CD4-positive, alpha-beta T cell treated with Interleukin-15 for 4 hours (primary cell): ENCODE results near the gene PIP4P1.
"Not testable (repeated sequence)": the region's sequence is repeated elsewhere in the genome, so short reads cannot be mapped to it uniquely, and the experiment has no call there.

Experiments
- DNase-seq: peaks from one replicate; pipeline ENCODE4 v3.0.0-alpha.2; 2020; ENCODE audit warnings: low spot score

The PIP4P1 gene

DNA sequence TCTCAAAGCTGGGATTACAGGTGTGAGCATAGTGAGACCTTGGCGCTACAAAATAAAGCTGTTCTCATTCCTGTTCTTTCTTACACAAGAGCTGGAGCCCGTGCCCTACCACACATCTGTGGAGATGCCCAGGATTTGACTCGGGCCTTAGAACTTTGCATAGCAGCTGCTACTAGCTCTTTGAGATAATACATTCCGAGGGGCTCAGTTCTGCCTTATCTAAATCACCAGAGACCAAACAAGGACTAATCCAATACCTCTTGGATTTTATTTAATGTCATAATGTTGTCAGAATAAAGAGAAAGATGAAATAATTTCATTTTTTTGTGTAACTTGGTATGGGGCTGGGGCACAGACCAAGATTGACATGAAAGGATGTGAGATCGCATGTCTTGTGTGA, 15.5 kb upstream of the PIP4P1 start:
- DNase-seq = no peak

- DNase-seq = no peak
Measured at GRCh38 chr14:20472536-20473169, 11.4 kb upstream of the PIP4P1 start.

DNA sequence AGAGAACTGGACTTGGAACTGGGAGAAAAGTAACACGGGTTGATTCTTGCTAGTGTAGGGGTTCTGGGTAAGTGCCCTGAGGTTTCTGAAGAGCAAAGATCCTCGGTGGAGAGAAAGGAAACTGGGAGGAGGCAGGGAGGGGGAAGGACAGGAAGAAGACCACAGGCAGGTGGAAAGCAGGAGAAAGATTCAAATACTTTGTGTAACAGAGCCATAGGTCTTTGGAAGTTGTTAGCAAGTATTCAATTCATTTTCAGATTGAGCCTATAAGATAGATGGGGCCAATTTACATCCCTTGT, 9.3 kb upstream of the PIP4P1 start:
- no peak for DNase-seq

DNA sequence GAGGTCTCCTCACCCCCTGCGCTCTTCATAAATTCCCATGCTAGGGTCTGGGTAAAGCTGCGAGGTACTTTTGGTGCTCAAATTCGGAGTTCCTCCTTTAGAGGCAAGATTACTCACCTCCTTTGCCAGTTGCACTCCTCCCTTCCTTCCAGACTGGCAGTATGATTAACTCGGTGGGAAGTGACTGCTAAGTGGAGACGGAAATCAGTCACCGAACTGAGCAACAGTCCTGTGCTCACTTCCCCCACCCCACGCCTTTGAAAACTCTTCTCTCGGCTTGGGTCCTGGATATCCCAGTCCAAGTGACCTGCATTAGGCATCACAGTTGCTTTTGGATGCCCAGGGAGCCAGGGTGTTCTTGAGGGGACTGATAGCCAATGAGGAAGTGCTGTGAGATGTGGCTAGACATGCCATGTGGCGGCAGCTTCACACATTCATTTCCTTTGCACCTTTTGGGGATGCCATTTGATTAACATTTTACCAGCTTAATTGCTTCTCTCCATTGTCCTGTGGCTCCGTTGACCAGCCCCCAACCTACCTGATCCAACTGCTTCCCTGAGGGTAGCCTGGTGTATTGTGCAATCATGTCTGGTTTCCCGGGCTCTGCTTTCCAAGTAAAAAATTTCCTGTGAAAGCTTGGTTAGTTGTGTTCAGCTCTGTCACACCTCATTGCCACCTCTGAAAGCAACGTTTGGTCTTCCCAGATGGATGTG, 8.8 kb upstream of the PIP4P1 start:
- peak; percentile 81 for DNase-seq

DNA sequence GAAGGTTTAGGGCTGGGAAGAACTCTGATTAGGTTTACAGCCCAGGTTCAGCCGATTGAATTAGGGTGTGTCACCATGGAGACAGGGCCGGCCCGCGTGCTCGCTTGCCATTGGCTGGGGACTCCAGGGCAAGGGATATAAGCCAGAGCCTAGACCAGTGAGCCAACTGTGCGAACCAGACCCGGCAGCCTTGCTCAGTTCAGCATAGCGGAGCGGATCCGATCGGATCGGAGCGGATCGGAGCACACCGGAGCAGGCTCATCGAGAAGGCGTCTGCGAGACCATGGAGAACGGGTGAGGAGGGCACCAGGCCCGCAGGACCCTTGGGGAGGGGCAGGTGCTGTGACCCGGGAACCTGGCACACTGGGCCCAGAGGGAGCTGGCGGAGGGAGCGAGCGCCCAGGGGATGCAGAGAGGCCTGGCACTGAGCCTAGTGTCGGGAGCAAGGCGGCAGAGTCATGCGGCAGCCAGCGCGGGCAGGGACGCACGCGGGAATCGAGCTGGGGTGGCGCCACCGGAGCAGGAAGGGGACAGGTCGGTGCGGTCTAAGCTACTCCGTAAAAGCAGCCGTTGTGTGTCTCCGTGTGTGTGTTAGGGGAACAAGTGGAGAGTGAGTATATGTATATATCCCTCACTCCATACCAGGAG, 8.1 kb upstream of the PIP4P1 start, which contains the start of gene PNP:
TSS of gene PNP (plus strand) at position 165 of the 648 bp plus-strand sequence. CDS start at position 284, 119 bp downstream.
- DNase-seq = peak; percentile 93

GRCh38 chr14:20468764-20469241, 7.6 kb upstream of the PIP4P1 start:
- DNase-seq = no peak

DNA sequence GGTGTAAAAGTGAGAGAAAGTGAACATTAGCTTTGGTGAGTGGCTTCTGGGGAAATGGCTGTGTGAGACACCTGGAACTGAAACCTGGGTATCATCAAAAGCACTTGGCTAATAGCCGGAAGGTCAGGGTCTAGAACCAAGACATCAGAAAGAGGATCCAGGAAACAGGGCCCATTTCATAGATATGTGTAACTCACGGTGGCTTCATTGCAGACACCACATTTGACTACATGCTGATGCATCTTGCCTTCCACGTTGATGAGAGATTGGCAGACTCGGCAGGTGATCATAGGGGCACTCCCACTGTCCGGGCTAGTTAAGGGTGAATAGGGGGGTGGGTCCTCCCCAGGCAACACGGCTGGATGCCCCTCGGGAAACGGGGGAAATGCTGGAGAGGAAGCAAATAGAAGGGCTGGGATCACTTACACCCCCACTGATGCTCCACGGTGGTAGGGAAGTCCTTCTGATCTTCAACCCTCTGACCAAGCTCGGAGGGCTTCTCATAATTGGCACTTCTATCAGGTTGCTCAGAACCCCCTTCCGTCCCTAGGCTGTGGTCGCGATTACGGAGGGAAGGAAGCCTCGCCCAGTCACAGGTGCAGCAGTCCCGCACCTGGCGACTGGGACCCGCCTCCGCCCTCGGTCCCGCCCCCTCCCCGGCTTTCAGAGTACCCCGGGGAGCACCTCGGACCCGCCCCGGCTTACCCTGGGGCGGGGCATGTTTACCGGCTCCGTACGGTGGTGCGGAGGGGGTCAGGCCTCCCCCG, 593 bp downstream of the PIP4P1 start:
- peak; percentile 57 for DNase-seq

GRCh38 chr14:20458031-20458789, 3.0 kb downstream of the PIP4P1 start:
- no peak for DNase-seq

- no peak for DNase-seq
Measured at GRCh38 chr14:20456971-20457370, 4.3 kb downstream of the PIP4P1 start.

GRCh38 chr14:20455355-20456300, 5.6 kb downstream of the PIP4P1 start:
- peak; percentile 35 for DNase-seq

- peak; percentile 98 for DNase-seq
Measured at GRCh38 chr14:20454516-20455354, 6.5 kb downstream of the PIP4P1 start, which contains the start of the genes APEX1 and OSGEP. TSS of gene APEX1 (plus strand) at chr14:20455226. CDS start at chr14:20455646, 420 bp downstream. TSS of gene OSGEP (minus strand) at chr14:20454812. CDS start at chr14:20454683, 129 bp downstream.

- DNase-seq = not testable (repeated sequence)
Measured at GRCh38 chr14:20452831-20453230, 8.4 kb downstream of the PIP4P1 start.

GRCh38 chr14:20446889-20447288, 14.3 kb downstream of the PIP4P1 start:
- no peak for DNase-seq

DNA sequence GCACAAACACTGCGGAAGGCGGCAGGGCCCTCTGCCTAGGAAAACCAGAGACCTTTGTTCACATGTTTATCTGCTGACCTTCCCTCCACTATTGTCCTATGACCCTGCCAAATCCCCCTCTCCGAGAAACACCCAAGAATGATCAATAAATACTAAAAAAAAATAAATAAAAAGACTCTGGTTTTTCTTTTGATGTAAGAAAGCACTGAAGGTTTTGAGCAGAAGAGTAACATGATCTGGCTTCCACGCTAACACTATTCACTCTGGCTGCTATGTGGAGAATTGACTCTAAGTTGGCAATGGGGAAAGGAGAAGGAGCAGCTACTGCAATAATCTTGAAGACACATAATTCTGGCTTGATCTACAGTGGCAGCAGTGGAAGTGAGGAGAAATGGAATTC, 17.6 kb downstream of the PIP4P1 start:
- DNase-seq = not testable (repeated sequence)

DNA sequence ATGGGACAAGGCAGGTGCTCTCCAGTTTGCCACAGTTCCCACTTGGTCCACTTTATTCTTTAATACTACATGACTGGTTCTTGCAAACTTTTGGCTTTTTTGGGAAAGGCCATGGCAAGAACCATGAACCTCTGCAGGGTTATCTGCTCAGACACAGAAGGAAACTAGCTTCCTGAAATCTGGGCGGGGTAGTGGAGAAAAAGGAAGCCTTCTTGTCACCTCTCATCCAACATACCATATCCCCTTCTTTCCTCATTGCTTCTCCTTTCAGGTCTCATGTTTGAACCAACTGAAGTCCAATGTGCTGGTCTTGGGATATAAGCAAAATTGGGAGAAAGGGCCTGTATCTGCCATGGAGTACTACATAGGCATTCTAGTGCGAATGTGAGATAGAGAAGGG, 19.8 kb downstream of the PIP4P1 start:
- no peak for DNase-seq

- DNase-seq = peak; percentile 19
Measured at GRCh38 chr14:20440882-20441281, 20.4 kb downstream of the PIP4P1 start.

GRCh38 chr14:20440465-20440864, 20.8 kb downstream of the PIP4P1 start:
- no peak for DNase-seq

- no peak for DNase-seq
Measured at GRCh38 chr14:20438664-20439063, 22.6 kb downstream of the PIP4P1 start.

DNA sequence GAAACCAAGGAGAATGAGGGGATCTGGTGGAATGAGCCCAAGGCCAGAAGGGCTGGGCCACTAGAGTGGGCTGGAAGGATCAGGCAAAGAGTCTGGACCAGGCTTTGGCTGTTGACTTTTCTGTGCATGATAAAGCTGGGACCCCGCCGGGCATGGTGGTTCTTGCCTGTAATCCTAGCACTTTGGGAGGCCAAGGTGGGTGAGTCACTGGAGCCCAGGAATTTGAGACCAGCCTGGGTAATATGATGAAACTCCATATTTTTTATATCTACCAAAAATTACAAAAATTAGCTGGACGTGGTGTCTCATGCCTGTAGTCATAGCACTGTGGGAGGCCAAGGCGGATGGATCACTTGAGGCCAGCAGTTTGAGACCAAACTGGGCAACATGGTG, 24.9 kb downstream of the PIP4P1 start:
- no peak for DNase-seq
